GM21717 (cell line): ENCODE data around the gene OSMR.

Experiments used
- ATAC-seq: cut with Tn5 transposase; IDR thresholded peaks from one replicate; pipeline ENCODE4 v1.9.1; 2021; ENCODE audit warnings: mild to moderate bottlenecking, moderate library complexity; ENCODE audit not compliant: unreplicated experiment

Gene OSMR

GRCh38 chr5:38845526-38846378, at the start of gene OSMR:
OSMR (plus strand) TSS chr5:38846012; CDS start chr5:38869045, 23,033 bp downstream.
- no peak for ATAC-seq

GRCh38 chr5:38796742-38797108, 49.1 kb upstream of the OSMR start:
- no peak for ATAC-seq

GRCh38 chr5:38797838-38798237, 48.0 kb upstream of the OSMR start:
- no peak for ATAC-seq

- no peak for ATAC-seq
These were observed 46.0 kb upstream of the OSMR start for GRCh38 chr5:38799556-38800377.

- ATAC-seq, result no peak
These were observed 45.3 kb upstream of the OSMR start for GRCh38 chr5:38800515-38800914.

GRCh38 chr5:38802125-38802524, 43.7 kb upstream of the OSMR start:
- no peak for ATAC-seq

GRCh38 chr5:38803246-38803645, 42.6 kb upstream of the OSMR start:
- ATAC-seq, result no peak

GRCh38 chr5:38806775-38807258, 39.0 kb upstream of the OSMR start:
- ATAC-seq, result no peak

- no peak for ATAC-seq
These were observed 38.0 kb upstream of the OSMR start for GRCh38 chr5:38807570-38808483.

GRCh38 chr5:38808666-38809343, 37.0 kb upstream of the OSMR start:
- no peak for ATAC-seq

GRCh38 chr5:38809388-38810359, 36.1 kb upstream of the OSMR start:
- no peak for ATAC-seq

GRCh38 chr5:38814879-38815278, 30.9 kb upstream of the OSMR start:
- no peak for ATAC-seq

- ATAC-seq, result no peak
These were observed 29.5 kb upstream of the OSMR start for GRCh38 chr5:38816083-38817030.

GRCh38 chr5:38821679-38822078, 24.1 kb upstream of the OSMR start:
- no peak for ATAC-seq

- no peak for ATAC-seq
These were observed 22.3 kb upstream of the OSMR start for GRCh38 chr5:38823503-38823902.

- ATAC-seq, result no peak
These were observed 21.0 kb upstream of the OSMR start for GRCh38 chr5:38824821-38825220.

- ATAC-seq, result no peak
These were observed 20.3 kb upstream of the OSMR start for GRCh38 chr5:38825494-38825893.

- ATAC-seq, result no peak
These were observed 18.3 kb upstream of the OSMR start for GRCh38 chr5:38827525-38827924.
